ENCODE results near the gene GPANK1. TPM values are rescaled to one million over a fixed set of nuclear protein-coding genes. Genes with fewer than 3 reads are reported as not detected.

The GPANK1 gene
- total RNA-seq, 1 experiment from 2014 or later = 18.6 TPM

- H3K27me3 ChIP-seq (ENCODE audit: low read length) = no peaks in the 10 kb centered on the region
- no peaks in the 10 kb centered on the region for H3K9me3 ChIP-seq (ENCODE audit: low read length)
These were observed 23.3 kb upstream of the GPANK1 start for GRCh38 chr6:31687860-31688693.

GRCh38 chr6:31687321-31687720 is 22.5 kb upstream of the GPANK1 start:
- H3K9me2 ChIP-seq (replicated peaks; ENCODE audit: insufficient read depth, low read length) = no peaks in the 10 kb centered on the region
- no peak overlapping the region for H3K4me2 ChIP-seq (ENCODE audit: low read depth, low read length, poor library complexity, severe bottlenecking)
- no peak overlapping the region for H3K4me3 ChIP-seq (ENCODE audit: low read length)
- H3K9me3 ChIP-seq (ENCODE audit: low read length) = no peaks in the 10 kb centered on the region
- DNase-seq = no peak
- no peak overlapping the region for H3K9ac ChIP-seq (ENCODE audit: low read length)
- no peak overlapping the region for H2AFZ ChIP-seq (ENCODE audit: low read length)
- no peaks in the 10 kb centered on the region for H4K20me1 ChIP-seq (ENCODE audit: insufficient read depth, low read depth, low read length)
- H3K27ac ChIP-seq (ENCODE audit: low read length) = no peak overlapping the region
- no peaks in the 10 kb centered on the region for H3K79me2 ChIP-seq (ENCODE audit: low read length)
- H3K36me3 ChIP-seq (ENCODE audit: insufficient read depth, low read length) = peaks cover 11% of the 10 kb centered on the region; the same call in 1 of the 2 replicates
- H3K27me3 ChIP-seq (ENCODE audit: low read length) = no peaks in the 10 kb centered on the region
- peaks cover 13% of the 10 kb centered on the region for H3K4me1 ChIP-seq (ENCODE audit: low read length)

More at GRCh38 chr6:31687860-31688693, 23.3 kb upstream of the GPANK1 start:
- DNase-seq = no peak
- Histone ChIP-seq H3K27ac (ENCODE audit: low read length) (no peak overlapping the region), H3K36me3 (ENCODE audit: insufficient read depth, low read length) (peaks cover 11% of the 10 kb centered on the region; the same call in 1 of the 2 replicates), H2AFZ (ENCODE audit: low read length) (no peak overlapping the region), H3K9me2 (replicated peaks; ENCODE audit: insufficient read depth, low read length) (no peaks in the 10 kb centered on the region), H3K4me3 (ENCODE audit: low read length) (no peak overlapping the region), H3K9ac (ENCODE audit: low read length) (no peak overlapping the region), H3K4me2 (ENCODE audit: low read depth, low read length, poor library complexity, severe bottlenecking) (no peak overlapping the region), H3K79me2 (ENCODE audit: low read length) (no peaks in the 10 kb centered on the region), H4K20me1 (ENCODE audit: insufficient read depth, low read depth, low read length) (no peaks in the 10 kb centered on the region), H3K4me1 (ENCODE audit: low read length) (peaks cover 13% of the 10 kb centered on the region)

- Histone ChIP-seq H3K27me3 (ENCODE audit: low read length) (no peaks in the 10 kb centered on the region), H3K9me3 (ENCODE audit: low read length) (no peaks in the 10 kb centered on the region), H3K4me1 (ENCODE audit: low read length) (peaks cover 15% of the 10 kb centered on the region), H2AFZ (ENCODE audit: low read length) (no peak overlapping the region), H3K79me2 (ENCODE audit: low read length) (no peaks in the 10 kb centered on the region), H3K4me2 (ENCODE audit: low read depth, low read length, poor library complexity, severe bottlenecking) (no peak overlapping the region), H3K9me2 (replicated peaks; ENCODE audit: insufficient read depth, low read length) (no peaks in the 10 kb centered on the region), H4K20me1 (ENCODE audit: insufficient read depth, low read depth, low read length) (no peaks in the 10 kb centered on the region), H3K27ac (ENCODE audit: low read length) (no peak overlapping the region), H3K4me3 (ENCODE audit: low read length) (no peak overlapping the region), H3K9ac (ENCODE audit: low read length) (no peak overlapping the region), H3K36me3 (ENCODE audit: insufficient read depth, low read length) (peaks cover 11% of the 10 kb centered on the region; the same call in 1 of the 2 replicates)
- DNase-seq = no peak
These were observed 21.7 kb upstream of the GPANK1 start for GRCh38 chr6:31686483-31686882.

GRCh38 chr6:31683591-31683990 is 18.8 kb upstream of the GPANK1 start:
- Histone ChIP-seq H3K4me1 (ENCODE audit: low read length) (peaks cover 14% of the 10 kb centered on the region), H3K9me2 (replicated peaks; ENCODE audit: insufficient read depth, low read length) (no peaks in the 10 kb centered on the region), H3K36me3 (ENCODE audit: insufficient read depth, low read length) (peaks cover 3% of the 10 kb centered on the region; the same call in 1 of the 2 replicates), H3K4me2 (ENCODE audit: low read depth, low read length, poor library complexity, severe bottlenecking) (no peak overlapping the region), H4K20me1 (ENCODE audit: insufficient read depth, low read depth, low read length) (no peaks in the 10 kb centered on the region), H3K4me3 (ENCODE audit: low read length) (no peak overlapping the region), H2AFZ (ENCODE audit: low read length) (no peak overlapping the region), H3K79me2 (ENCODE audit: low read length) (no peaks in the 10 kb centered on the region), H3K27me3 (ENCODE audit: low read length) (no peaks in the 10 kb centered on the region), H3K9ac (ENCODE audit: low read length) (no peak overlapping the region), H3K27ac (ENCODE audit: low read length) (no peak overlapping the region), H3K9me3 (ENCODE audit: low read length) (no peaks in the 10 kb centered on the region)
- DNase-seq = no peak

- Histone ChIP-seq H3K4me3 (ENCODE audit: low read length) (peak overlapping the region; percentile 64), H3K4me1 (ENCODE audit: low read length) (peaks cover 14% of the 10 kb centered on the region), H3K9ac (ENCODE audit: low read length) (peak overlapping the region; percentile 64), H2AFZ (ENCODE audit: low read length) (no peak overlapping the region), H3K79me2 (ENCODE audit: low read length) (no peaks in the 10 kb centered on the region), H4K20me1 (ENCODE audit: insufficient read depth, low read depth, low read length) (no peaks in the 10 kb centered on the region), H3K9me2 (replicated peaks; ENCODE audit: insufficient read depth, low read length) (no peaks in the 10 kb centered on the region), H3K27me3 (ENCODE audit: low read length) (no peaks in the 10 kb centered on the region), H3K9me3 (ENCODE audit: low read length) (no peaks in the 10 kb centered on the region), H3K36me3 (ENCODE audit: insufficient read depth, low read length) (no peaks in the 10 kb centered on the region), H3K4me2 (ENCODE audit: low read depth, low read length, poor library complexity, severe bottlenecking) (peak overlapping the region; percentile 83), H3K27ac (ENCODE audit: low read length) (no peak overlapping the region)
- peak; percentile 68 for DNase-seq
These were observed 16.4 kb upstream of the GPANK1 start for GRCh38 chr6:31681135-31681671.

- H3K79me2 ChIP-seq (ENCODE audit: low read length) = no peaks in the 10 kb centered on the region
- peak within 1 kb of the TSS; percentile 64 for H3K4me3 ChIP-seq (ENCODE audit: low read length)
- H4K20me1 ChIP-seq (ENCODE audit: insufficient read depth, low read depth, low read length) = no peaks in the 10 kb centered on the region
- H3K4me1 ChIP-seq (ENCODE audit: low read length) = peaks cover 14% of the 10 kb centered on the region
- H2AFZ ChIP-seq (ENCODE audit: low read length) = no peak within 1 kb of the TSS
- no peaks in the 10 kb centered on the region for H3K9me3 ChIP-seq (ENCODE audit: low read length)
- H3K36me3 ChIP-seq (ENCODE audit: insufficient read depth, low read length) = no peaks in the 10 kb centered on the region
- H3K27ac ChIP-seq (ENCODE audit: low read length) = no peak within 1 kb of the TSS
- H3K9me2 ChIP-seq (replicated peaks; ENCODE audit: insufficient read depth, low read length) = no peaks in the 10 kb centered on the region
- H3K9ac ChIP-seq (ENCODE audit: low read length) = peak within 1 kb of the TSS; percentile 64
- no peaks in the 10 kb centered on the region for H3K27me3 ChIP-seq (ENCODE audit: low read length)
- peak within 1 kb of the TSS; percentile 83 for H3K4me2 ChIP-seq (ENCODE audit: low read depth, low read length, poor library complexity, severe bottlenecking)
- DNase-seq = peak; percentile 77
These were observed 15.7 kb upstream of the GPANK1 start, which contains the start of gene LY6G5C for GRCh38 chr6:31680226-31681134. Gene LY6G5C (minus strand): TSS chr6:31681067. CDS start chr6:31680373, 694 bp downstream.

GRCh38 chr6:31677955-31678354 is 13.2 kb upstream of the GPANK1 start:
- H3K27me3 ChIP-seq (ENCODE audit: low read length) = no peaks in the 10 kb centered on the region
- no peaks in the 10 kb centered on the region for H4K20me1 ChIP-seq (ENCODE audit: insufficient read depth, low read depth, low read length)
- H2AFZ ChIP-seq (ENCODE audit: low read length) = no peak overlapping the region
- H3K79me2 ChIP-seq (ENCODE audit: low read length) = no peaks in the 10 kb centered on the region
- no peak overlapping the region for H3K9ac ChIP-seq (ENCODE audit: low read length)
- DNase-seq = no peak
- H3K27ac ChIP-seq (ENCODE audit: low read length) = no peak overlapping the region
- no peaks in the 10 kb centered on the region for H3K9me3 ChIP-seq (ENCODE audit: low read length)
- no peak overlapping the region for H3K4me2 ChIP-seq (ENCODE audit: low read depth, low read length, poor library complexity, severe bottlenecking)
- H3K4me3 ChIP-seq (ENCODE audit: low read length) = no peak overlapping the region
- H3K9me2 ChIP-seq (replicated peaks; ENCODE audit: insufficient read depth, low read length) = no peaks in the 10 kb centered on the region
- H3K36me3 ChIP-seq (ENCODE audit: insufficient read depth, low read length) = no peaks in the 10 kb centered on the region
- peaks cover 14% of the 10 kb centered on the region for H3K4me1 ChIP-seq (ENCODE audit: low read length)
